SK-N-MC (cell line): ENCODE data around the gene JAZF1.

Experiments
- EZH2 ChIP-seq: fragments of 200-600 bp; sonication (generic); IDR thresholded peaks from one replicate; pipeline ENCODE4 v1.6.1; 2017; ENCODE audit warnings: antibody characterized with exemption
- POLR2AphosphoS5 ChIP-seq: IDR thresholded peaks from 2 replicates; pipeline ENCODE4 v1.6.1; 2012; ENCODE audit warnings: mild to moderate bottlenecking, low read depth, low read length, borderline replicate concordance

DNA sequence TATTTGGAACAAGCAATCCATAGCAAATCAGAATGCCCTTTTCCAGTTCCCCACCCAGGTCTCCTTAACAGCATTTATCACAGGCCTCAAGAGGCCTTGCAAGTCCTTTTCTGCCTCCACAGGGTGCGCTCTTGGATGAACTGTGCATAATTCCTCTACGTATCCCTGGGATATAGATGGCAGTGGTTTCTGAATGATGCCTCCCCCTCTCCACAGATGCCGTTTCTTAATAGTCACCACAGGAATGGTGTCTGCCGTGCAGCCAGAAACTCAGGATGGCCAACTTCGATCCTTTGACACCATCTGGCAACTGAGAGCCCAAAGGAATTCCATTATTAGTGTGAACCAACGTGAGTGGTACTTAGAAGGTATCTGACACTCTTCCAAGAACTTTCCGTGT is 43.1 kb downstream of the JAZF1 start:
- TF ChIP-seq POLR2AphosphoS5, result no peak
- no peak for TF ChIP-seq EZH2
